GM23338 (cell line): ENCODE measurements around the gene SEMA4C. TPM values are rescaled to one million over a fixed set of nuclear protein-coding genes. Genes with fewer than 3 reads are reported as not detected.

ENCODE experiments used
- ATAC-seq: fragments of 200-7000 bp; cut with Tn5 transposase; 3 replicates; pipeline ENCODE4 v1.9.1; 2020
- DNase-seq: peaks from one replicate; pipeline ENCODE4 v3.0.0-alpha.2; 2015; ENCODE audit warnings: low spot score
- H2AFZ ChIP-seq: fragments of 200-600 bp; sonication (generic); 2 replicates; pipeline ENCODE4 v1.8.0; 2016; ENCODE audit warnings: antibody characterized with exemption, mild to moderate bottlenecking, moderate library complexity
- H3F3A ChIP-seq: fragments of 200-600 bp; sonication (generic); replicated peaks from 2 replicates; pipeline ENCODE4 v1.8.0; 2017; ENCODE audit warnings: antibody characterized with exemption, mixed run types, low read depth
- H3K27ac ChIP-seq: fragments of 200-600 bp; sonication (generic); 2 replicates; pipeline ENCODE4 v1.6.1; 2016; ENCODE audit warnings: low read depth
- H3K27me3 ChIP-seq: fragments of 200-600 bp; sonication (generic); 2 replicates; pipeline ENCODE4 v1.8.0; 2016; ENCODE audit warnings: mild to moderate bottlenecking, mixed run types, moderate library complexity; ENCODE audit not compliant: insufficient read depth
- H3K36me3 ChIP-seq: fragments of 200-600 bp; sonication (generic); 2 replicates; pipeline ENCODE4 v1.8.0; 2016; ENCODE audit warnings: mild to moderate bottlenecking; ENCODE audit not compliant: insufficient read depth
- H3K4me1 ChIP-seq: fragments of 200-600 bp; sonication (generic); 2 replicates; pipeline ENCODE4 v1.8.0; 2016; ENCODE audit warnings: mild to moderate bottlenecking, moderate library complexity; ENCODE audit not compliant: insufficient read depth
- H3K4me2 ChIP-seq: fragments of 200-600 bp; sonication (generic); 2 replicates; pipeline ENCODE4 v1.7.1; 2017; ENCODE audit warnings: mixed run types
- H3K4me3 ChIP-seq: fragments of 200-600 bp; sonication (generic); 2 replicates; pipeline ENCODE4 v1.6.1; 2016; ENCODE audit warnings: mixed run types
- H3K79me2 ChIP-seq: fragments of 200-600 bp; sonication (generic); replicated peaks from 2 replicates; pipeline ENCODE4 v1.8.0; 2017; ENCODE audit warnings: mild to moderate bottlenecking; ENCODE audit not compliant: insufficient read depth
- H3K9me2 ChIP-seq: fragments of 200-600 bp; sonication (generic); 2 replicates; pipeline ENCODE4 v1.8.0; 2017; ENCODE audit not compliant: insufficient read depth
- H4K20me1 ChIP-seq: fragments of 200-600 bp; sonication (generic); replicated peaks from 2 replicates; pipeline ENCODE4 v1.8.0; 2017; ENCODE audit warnings: mild to moderate bottlenecking; ENCODE audit not compliant: insufficient read depth
- H3K27ac Mint-ChIP-seq: 2 replicates; pipeline ENCODE4 v1.8.0; 2020; ENCODE audit warnings: inconsistent platforms, mild to moderate bottlenecking, moderate library complexity, mixed read lengths
- H3K27me3 Mint-ChIP-seq: 3 replicates; pipeline ENCODE4 v1.8.0; 2022; ENCODE audit warnings: low read depth, mild to moderate bottlenecking, moderate library complexity, mixed read lengths, inconsistent platforms; ENCODE audit not compliant: insufficient read depth, poor library complexity
- H3K36me3 Mint-ChIP-seq: 3 replicates; pipeline ENCODE4 v1.8.0; 2021; ENCODE audit warnings: low read depth, mild to moderate bottlenecking, inconsistent platforms, moderate library complexity, mixed read lengths
- H3K4me1 Mint-ChIP-seq: 3 replicates; pipeline ENCODE4 v1.8.0; 2020; ENCODE audit warnings: mild to moderate bottlenecking, inconsistent platforms, mixed read lengths
- H3K4me3 Mint-ChIP-seq: 3 replicates; pipeline ENCODE4 v1.8.0; 2021; ENCODE audit warnings: moderate library complexity, mild to moderate bottlenecking, inconsistent platforms, mixed read lengths
- H3K9me3 Mint-ChIP-seq: 3 replicates; pipeline ENCODE4 v1.8.0; 2020; ENCODE audit warnings: moderate library complexity, mild to moderate bottlenecking, inconsistent platforms, mixed read lengths
- CREB1 ChIP-seq: fragments of 250-450 bp; sonication (Bioruptor Pico); IDR thresholded peaks from 2 replicates; pipeline ENCODE4 v1.5.0; 2020; ENCODE audit warnings: low read depth, mild to moderate bottlenecking, moderate library complexity
- CTCF ChIP-seq, 2 experiments: fragments of 200-600 bp in 1 of 2; sonication (generic) in 1 of 2; conservative IDR thresholded peaks; 2 replicates each; pipeline versions ENCODE4 v1.5.1 to v1.6.1; 2016 to 2017; ENCODE audit warnings: antibody characterized with exemption in 2 of 2, low read depth in 2 of 2, mild to moderate bottlenecking in 2 of 2, moderate library complexity in 1 of 2
- ETS1 ChIP-seq: IDR thresholded peaks from 2 replicates; pipeline ENCODE4 v1.6.1; 2016; ENCODE audit warnings: antibody characterized with exemption
- EZH2 ChIP-seq: fragments of 200-600 bp; sonication (generic); IDR thresholded peaks from one replicate; pipeline ENCODE4 v1.8.0; 2017; ENCODE audit warnings: antibody characterized with exemption, mild to moderate bottlenecking, low read depth; ENCODE audit not compliant: unreplicated experiment
- EZH2phosphoT487 ChIP-seq: fragments of 200-600 bp; sonication (generic); IDR thresholded peaks from one replicate; pipeline ENCODE4 v1.8.1; 2018; ENCODE audit warnings: antibody characterized with exemption; ENCODE audit not compliant: unreplicated experiment
- JUNB ChIP-seq: IDR thresholded peaks from one replicate; pipeline ENCODE4 v1.6.1; 2016; ENCODE audit warnings: antibody characterized with exemption; ENCODE audit not compliant: unreplicated experiment
- NANOG ChIP-seq: IDR thresholded peaks from 2 replicates; pipeline ENCODE4 v1.6.1; 2016; ENCODE audit warnings: antibody characterized with exemption, borderline replicate concordance
- POLR2AphosphoS5 ChIP-seq: IDR thresholded peaks from 2 replicates; pipeline ENCODE4 v1.6.1; 2016; ENCODE audit warnings: antibody characterized with exemption, low read depth
- REST ChIP-seq: IDR thresholded peaks from one replicate; pipeline ENCODE4 v1.6.1; 2018; ENCODE audit warnings: antibody characterized with exemption; ENCODE audit not compliant: unreplicated experiment
- STAT1 ChIP-seq: IDR thresholded peaks from one replicate; pipeline ENCODE4 v1.6.1; 2016; ENCODE audit warnings: antibody characterized with exemption; ENCODE audit not compliant: unreplicated experiment
- ZNF114 ChIP-seq: fragments of 250-450 bp; sonication (Bioruptor Pico); IDR thresholded peaks from 2 replicates; pipeline ENCODE4 v1.5.0; 2020; ENCODE audit warnings: mild to moderate bottlenecking, moderate library complexity
- ZNF331 ChIP-seq: fragments of 250-450 bp; sonication (Bioruptor Pico); IDR thresholded peaks from 2 replicates; pipeline ENCODE4 v1.5.0; 2020; ENCODE audit warnings: low read depth, mild to moderate bottlenecking, moderate library complexity
- ZNF462 ChIP-seq: fragments of 250-450 bp; sonication (Bioruptor Pico); IDR thresholded peaks from 2 replicates; pipeline ENCODE4 v1.5.0; 2020; ENCODE audit warnings: mild to moderate bottlenecking, moderate library complexity
- polyA plus RNA-seq: library from polyadenylated mRNA; unstranded; fragments of >200 nt; fragmentation: Nextera tagmentation; extraction: Ambion mirVana; gene quantifications from 2 replicates; pipeline ENCODE4 v1.2.1, GENCODE V29; 2016
- total RNA-seq: library from RNA; depleted of rRNA; stranded (reverse); fragments of >200 nt; shearing (Covaris generic); gene quantifications from 2 replicates; pipeline ENCODE4 v1.2.3, GENCODE V29; 2014

Gene SEMA4C
- total and polyA plus RNA-seq, 2 experiments from 2014 or later = 16.8 to 80.7 TPM

- TF ChIP-seq EZH2 (no peak), CREB1 (CRISPR knock-in tag) (no peak), POLR2AphosphoS5 (no peak), ZNF462 (CRISPR knock-in tag) (no peak), EZH2phosphoT487 (no peak), NANOG (no peak), CTCF (conservative IDR thresholded peaks at IDR 0.05; ENCODE audit: low read depth in 2 of 2) (no peak), STAT1 (no peak), ETS1 (no peak), REST (no peak), ZNF114 (CRISPR knock-in tag) (no peak), JUNB (no peak), ZNF331 (CRISPR knock-in tag) (no peak)
- Histone ChIP-seq H3K9me2 (no peaks in the 10 kb centered on the region), H3K36me3 (peaks cover 7% of the 10 kb centered on the region; the same call in 1 of the 2 replicates), H3K27me3 (no peaks in the 10 kb centered on the region), H3F3A (no peaks in the 10 kb centered on the region), H4K20me1 (no peaks in the 10 kb centered on the region), H3K27ac (no peak within 1 kb of the TSS), H3K4me2 (no peak within 1 kb of the TSS), H3K79me2 (no peaks in the 10 kb centered on the region), H2AFZ (no peak within 1 kb of the TSS), H3K4me1 (0 out of 2 replicates have a peak, but pooled peaks cover 6% of the 10 kb centered on the region), H3K4me3 (no peak within 1 kb of the TSS)
- ATAC-seq (no peak), DNase-seq (no peak)
- Mint-ChIP-seq H3K4me1 (no peaks in the 10 kb centered on the region; the same call in 1 of the 3 replicates), H3K9me3 (no peaks in the 10 kb centered on the region; the same call in 2 of the 3 replicates), H3K4me3 (no peak within 1 kb of the TSS), H3K27ac (peak within 1 kb of the TSS; percentile 56; the same call in 1 of the 2 replicates), H3K27me3 (peaks cover 12% of the 10 kb centered on the region), H3K36me3 (peaks cover 18% of the 10 kb centered on the region)
These were observed 26.2 kb downstream of the SEMA4C start, which contains the start of gene ANKRD23 for GRCh38 chr2:96843538-96844268. Gene ANKRD23, minus strand, starts transcription at chr2:96844021. Its CDS starts 29 bp downstream, at chr2:96843992.
